HG02870 (cell line): ENCODE data around the gene GMPR.

Experiments
- ATAC-seq: cut with Tn5 transposase; IDR thresholded peaks from one replicate; pipeline ENCODE4 v1.9.1; 2021; ENCODE audit warnings: mild to moderate bottlenecking, moderate library complexity; ENCODE audit not compliant: unreplicated experiment

Gene GMPR

GRCh38 chr6:16238057-16238962, at the start of gene GMPR:
Gene GMPR (plus strand): TSS chr6:16238587. CDS start chr6:16238694, 107 bp downstream.
- ATAC-seq: peak; percentile 50

- ATAC-seq: no peak
Measured at GRCh38 chr6:16190214-16190613, 48.2 kb upstream of the GMPR start.

GRCh38 chr6:16196260-16196983, 42.0 kb upstream of the GMPR start:
- no peak for ATAC-seq

GRCh38 chr6:16196984-16197546, 41.3 kb upstream of the GMPR start:
- ATAC-seq: no peak

- no peak for ATAC-seq
Measured at GRCh38 chr6:16198061-16198705, 40.2 kb upstream of the GMPR start.

- no peak for ATAC-seq
Measured at GRCh38 chr6:16199804-16200203, 38.6 kb upstream of the GMPR start.

GRCh38 chr6:16200321-16200883, 38.0 kb upstream of the GMPR start:
- no peak for ATAC-seq

GRCh38 chr6:16201706-16202105, 36.7 kb upstream of the GMPR start:
- ATAC-seq: no peak

- ATAC-seq: peak; percentile 6
Measured at GRCh38 chr6:16204653-16205376, 33.6 kb upstream of the GMPR start.

- ATAC-seq: peak; percentile 89
Measured at GRCh38 chr6:16205377-16206144, 32.8 kb upstream of the GMPR start.

GRCh38 chr6:16206595-16207037, 31.8 kb upstream of the GMPR start:
- ATAC-seq: no peak

- ATAC-seq: no peak
Measured at GRCh38 chr6:16208989-16209388, 29.4 kb upstream of the GMPR start.

- ATAC-seq: no peak
Measured at GRCh38 chr6:16209539-16209938, 28.8 kb upstream of the GMPR start.

- no peak for ATAC-seq
Measured at GRCh38 chr6:16212276-16212675, 26.1 kb upstream of the GMPR start.

GRCh38 chr6:16216501-16217155, 21.8 kb upstream of the GMPR start:
- ATAC-seq: no peak

GRCh38 chr6:16217156-16217721, 21.1 kb upstream of the GMPR start:
- no peak for ATAC-seq

GRCh38 chr6:16222826-16223225, 15.6 kb upstream of the GMPR start:
- ATAC-seq: no peak

GRCh38 chr6:16223362-16223761, 15.0 kb upstream of the GMPR start:
- ATAC-seq: no peak

GRCh38 chr6:16224409-16224808, 14.0 kb upstream of the GMPR start:
- ATAC-seq: no peak
